ENCODE data around the gene RBM17.
"Not testable (repeated sequence)": the region's sequence is repeated elsewhere in the genome, so short reads cannot be mapped to it uniquely, and the experiment has no call there.

Gene RBM17

DNA sequence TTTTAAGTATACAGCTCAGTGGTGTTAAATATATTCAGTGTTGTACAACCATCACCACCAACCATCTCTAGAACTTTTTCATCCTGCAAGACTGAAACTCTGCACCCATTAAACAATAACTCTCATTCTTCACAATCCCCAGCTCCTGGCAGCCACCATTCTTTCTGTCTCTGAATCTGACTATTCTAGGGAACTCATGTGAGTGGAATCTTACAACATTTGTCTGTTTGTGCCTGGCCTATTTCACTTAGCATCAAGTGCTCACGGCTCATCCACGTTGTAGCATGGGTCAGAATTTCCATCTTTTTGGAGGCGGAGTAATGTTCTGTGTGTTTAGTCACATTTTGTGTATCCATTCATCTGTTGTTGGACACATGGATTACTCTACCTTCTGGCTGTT, 73.1 kb downstream of the RBM17 start:
- no peak for DNase-seq (ENCODE audit: low read depth in 2 of 2)

DNA sequence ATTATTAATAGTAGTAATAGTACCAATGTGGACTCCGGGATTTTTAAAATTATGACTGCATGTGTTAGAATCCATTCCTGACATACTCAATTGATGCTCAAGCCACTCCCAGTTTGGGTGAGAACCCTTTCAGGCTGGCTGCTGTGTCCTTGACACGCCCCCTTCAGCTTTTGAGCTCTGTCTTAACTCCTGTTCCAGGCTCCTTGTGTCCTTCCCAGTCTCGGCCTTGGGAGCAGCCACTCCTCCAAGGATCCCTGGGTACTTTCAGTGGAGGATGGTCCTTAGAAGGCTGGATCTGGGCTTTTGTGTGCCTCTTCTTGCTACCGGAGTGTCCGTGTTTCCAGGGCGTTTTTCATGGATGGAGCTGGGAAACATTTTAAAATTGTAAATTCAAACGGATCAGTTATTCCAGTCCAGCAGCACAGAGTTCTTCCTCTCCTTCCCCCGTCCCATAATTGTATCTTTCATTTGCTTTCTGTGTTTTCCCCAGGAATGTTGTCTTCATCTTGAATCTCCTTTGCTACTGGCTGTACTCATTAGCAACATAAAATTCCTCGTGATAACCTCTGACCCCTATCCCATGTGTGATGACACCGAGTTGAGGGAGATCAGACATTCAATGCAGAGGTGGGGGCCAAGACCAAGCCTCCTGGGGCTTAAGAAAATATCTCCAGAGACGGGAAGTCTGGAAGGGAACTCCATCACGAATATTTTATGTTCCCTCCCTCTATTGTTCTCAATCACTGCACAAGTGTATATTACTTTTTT, 73.9 kb downstream of the RBM17 start:
- no peak for DNase-seq (ENCODE audit: low read depth in 2 of 2)

DNA sequence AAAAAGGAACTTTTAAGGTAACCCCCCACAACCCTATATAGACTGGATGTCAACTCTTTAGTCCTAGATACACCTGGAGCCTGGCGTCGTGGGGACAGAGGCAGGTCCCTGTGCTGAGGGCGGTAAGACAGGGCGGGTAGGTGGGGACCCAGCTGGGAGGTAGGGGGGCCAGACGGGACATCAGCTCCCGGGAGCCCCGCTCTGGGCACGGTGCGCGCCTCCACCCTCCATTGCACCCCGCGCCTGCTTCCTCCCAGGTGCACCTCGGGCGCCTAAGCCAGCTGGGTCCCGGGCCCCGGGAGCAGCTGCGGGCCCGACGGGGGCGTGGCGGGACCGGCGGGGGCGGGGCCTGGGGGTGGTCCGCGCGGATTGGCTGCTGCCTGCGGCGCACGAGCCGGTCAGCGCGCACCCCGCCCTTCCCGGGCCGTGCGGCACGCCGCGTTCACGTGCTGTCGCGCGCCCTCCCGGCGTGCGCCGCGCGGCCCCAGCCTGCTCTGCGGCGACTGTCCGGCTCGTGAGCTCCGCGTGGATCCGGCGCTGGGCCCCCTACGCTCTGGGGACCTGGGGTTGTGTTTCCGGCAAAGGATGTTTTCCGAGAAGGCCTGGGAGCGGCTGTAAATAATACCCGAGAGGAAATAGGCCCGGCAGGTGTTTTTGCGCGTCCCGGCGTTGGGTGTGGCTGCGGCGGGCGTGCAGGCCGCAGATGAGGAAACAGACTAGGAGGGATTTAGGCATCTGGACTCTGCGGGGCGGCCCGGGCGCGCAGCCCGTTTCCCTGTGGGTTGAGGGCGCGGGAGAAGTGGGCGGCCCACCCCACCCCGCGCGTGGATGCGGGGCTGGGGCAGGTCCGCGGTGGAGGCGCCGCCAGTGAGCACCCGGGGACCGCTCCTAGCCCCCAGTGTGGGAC, 74.8 kb downstream of the RBM17 start:
- peak; percentile 80 to 91 for DNase-seq (ENCODE audit: low read depth in 2 of 2)

DNA sequence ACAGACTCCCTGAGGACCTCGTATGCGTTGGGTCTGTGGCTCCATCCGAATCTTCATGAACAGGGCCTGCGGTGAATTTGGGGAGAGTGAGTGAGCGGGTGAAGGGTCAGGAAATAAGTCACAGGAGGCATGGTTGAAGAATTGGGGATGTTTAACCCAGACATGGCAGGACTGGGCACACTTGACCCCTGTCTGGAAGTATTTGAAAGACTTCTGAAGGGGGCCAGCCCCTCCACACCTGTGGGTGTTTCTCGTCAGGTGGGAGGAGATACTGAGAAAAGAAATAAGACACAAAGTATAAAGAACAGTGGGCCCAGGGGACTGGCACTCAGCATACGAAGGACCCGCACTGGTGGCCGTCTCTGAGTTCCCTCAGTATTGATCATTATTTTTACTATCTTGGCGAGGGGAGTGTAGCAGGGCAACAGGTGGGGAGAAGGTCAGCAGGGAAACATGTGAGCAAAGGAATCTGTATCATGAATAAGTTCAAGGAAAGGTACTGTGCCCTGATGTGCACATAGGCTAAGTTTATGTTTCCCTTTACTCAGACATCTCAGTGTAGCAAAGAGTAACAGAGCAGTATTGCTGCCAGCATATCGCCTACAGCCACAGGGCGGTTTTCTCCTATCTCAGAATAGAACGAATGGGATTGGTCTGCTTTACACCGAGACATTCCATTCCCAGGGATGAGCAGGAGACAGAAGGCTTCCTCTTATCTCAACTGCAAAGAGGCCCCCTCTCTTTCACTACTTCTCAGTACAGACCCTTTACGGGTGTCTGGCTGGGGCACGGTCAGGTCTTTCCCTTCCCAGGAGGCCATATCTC, 75.6 kb downstream of the RBM17 start:
- DNase-seq (ENCODE audit: low read depth in 2 of 2): no peak

DNA sequence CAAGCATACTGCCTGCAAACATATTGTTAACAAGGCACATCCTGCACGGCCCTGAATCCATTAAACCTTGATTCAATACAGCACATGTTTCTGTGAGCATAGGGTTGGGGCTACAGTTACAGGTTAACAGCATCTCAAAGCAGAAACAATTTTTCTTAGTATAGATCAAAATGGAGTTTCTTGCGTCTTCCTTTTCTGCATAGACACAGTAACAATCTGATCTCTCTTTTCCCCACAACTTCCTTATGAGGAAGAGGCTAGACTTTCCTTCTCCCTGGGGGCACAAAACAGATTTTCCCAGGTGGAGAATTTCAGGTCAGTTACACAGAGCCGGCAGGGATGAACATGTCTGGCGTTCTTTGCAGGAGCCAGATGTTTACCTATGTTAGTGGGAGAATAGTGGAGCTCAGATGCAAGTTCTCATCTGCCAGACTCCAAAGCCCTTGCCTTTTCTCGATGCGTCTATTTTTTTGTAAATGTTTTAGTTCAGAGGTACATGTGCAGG, 76.4 kb downstream of the RBM17 start:
- DNase-seq (ENCODE audit: low read depth in 2 of 2): no peak

DNA sequence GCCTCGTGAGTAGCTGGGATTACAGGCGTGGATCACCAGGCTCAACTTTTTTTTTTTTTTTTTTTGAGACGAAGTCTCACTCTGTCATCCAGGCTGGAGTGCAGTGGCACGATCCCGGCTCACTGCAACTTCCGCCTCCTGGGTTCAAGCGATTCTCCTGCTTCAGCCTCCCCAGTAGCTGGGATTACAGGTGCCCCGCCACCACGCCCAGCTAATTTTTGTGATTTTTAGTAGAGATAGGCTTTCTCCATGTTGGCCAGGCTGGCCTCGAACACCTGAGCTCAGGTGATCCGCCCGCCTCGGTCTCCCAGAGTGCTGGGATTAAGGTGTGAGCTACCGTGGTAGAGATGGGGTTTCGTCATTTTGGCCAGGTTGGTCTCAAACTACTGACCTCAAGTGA, 77.1 kb downstream of the RBM17 start:
- DNase-seq (ENCODE audit: low read depth in 2 of 2): not testable (repeated sequence)
